Uterus (tissue), 4 donors: ENCODE measurements around the gene STX4. TPM values are rescaled to one million over a fixed set of nuclear protein-coding genes. Genes with fewer than 3 reads are reported as not detected.

Experiments used
- DNase-seq, 2 donors: peaks; one replicate each; pipeline ENCODE4 v3.0.0-alpha.2; 2019 to 2020
- H3K27ac ChIP-seq, 2 donors: fragments of 200-600 bp; sonication (generic); 1 replicate in 1 of 2; 2 replicates in 1 of 2; pipeline ENCODE4 v1.5.1; 2016 to 2018
- H3K27me3 ChIP-seq, 2 donors: fragments of 200-600 bp; sonication (generic); one replicate each; pipeline ENCODE4 v1.5.1; 2018 to 2019; ENCODE audit warnings: control low read depth in 1 of 2
- H3K36me3 ChIP-seq, 2 donors: fragments of 200-600 bp; sonication (generic); one replicate each; pipeline ENCODE4 v1.5.1; 2019; ENCODE audit warnings: control low read depth in 1 of 2
- H3K4me1 ChIP-seq, 2 donors: fragments of 200-600 bp; sonication (generic); one replicate each; pipeline ENCODE4 v1.5.1; 2018 to 2019; ENCODE audit warnings: control low read depth in 1 of 2
- H3K4me3 ChIP-seq, 2 donors: fragments of 200-600 bp; sonication (generic); 1 replicate in 1 of 2; 2 replicates in 1 of 2; pipeline ENCODE4 v1.5.1; 2018 to 2019; ENCODE audit warnings: mild to moderate bottlenecking in 1 of 2
- H3K9me3 ChIP-seq, 2 donors: fragments of 200-600 bp; sonication (generic); one replicate each; pipeline ENCODE4 v1.5.1; 2019; ENCODE audit warnings: control low read depth in 1 of 2
- CTCF ChIP-seq, 4 experiments: fragments of 200-600 bp in 2 of 4; fragments of 450-650 bp in 2 of 4; sonication (generic) in 2 of 4; IDR thresholded peaks; one replicate each; pipeline ENCODE4 v1.5.1; 2016 to 2019; ENCODE audit warnings: antibody characterized with exemption in 4 of 4, mild to moderate bottlenecking in 2 of 4, moderate library complexity in 1 of 4
- POLR2A ChIP-seq, 2 donors: fragments of 450-650 bp; IDR thresholded peaks; one replicate each; pipeline ENCODE4 v1.6.1; 2016; ENCODE audit warnings: antibody characterized with exemption in 2 of 2, mild to moderate bottlenecking in 1 of 2, moderate library complexity in 1 of 2
- intact Hi-C: fragments of 100-400 bp; cut with DNase I; formaldehyde crosslinking; loops from one replicate; pipeline ENCODE4 v1.15.1; 2023; ENCODE audit warnings: low total_unique reads
- total RNA-seq, 4 donors: library from RNA; depleted of rRNA in 3 of 4; stranded (reverse); fragments of >200 nt in 3 of 4; gene quantifications; one replicate each; pipeline versions ENCODE4 v1.1.0 to v1.2.4, GENCODE V29; 2014 to 2023
- donor health status: DM: yes; HTN: yes; CAD: no.

Gene STX4
- total RNA-seq, 4 donors from 2014 or later, result 26.2 to 114 (median 85.1) TPM

GRCh38 chr16:31001507-31002249, 31.7 kb upstream of the STX4 start:
- Histone ChIP-seq H3K4me3 (no peak overlapping the region), H3K36me3 (no peaks in the 10 kb centered on the region), H3K27me3 (no peaks in the 10 kb centered on the region), H3K9me3 (no peaks in the 10 kb centered on the region), H3K27ac (no peak overlapping the region), H3K4me1 (no peaks in the 10 kb centered on the region)
- DNase-seq, result no peak
- intact Hi-C loops, result no loop called here
- no peak for TF ChIP-seq CTCF (IDR thresholded peaks at IDR 0.05)
- TF ChIP-seq POLR2A (IDR thresholded peaks at IDR 0.05), result no peak

- DNase-seq, result no peak
- Histone ChIP-seq H3K27me3 (no peaks in the 10 kb centered on the region), H3K4me1 (no peaks in the 10 kb centered on the region), H3K4me3 (no peak overlapping the region), H3K27ac (no peak overlapping the region), H3K36me3 (no peaks in the 10 kb centered on the region), H3K9me3 (no peaks in the 10 kb centered on the region)
- intact Hi-C loops, result no loop called here
- no peak for TF ChIP-seq CTCF (IDR thresholded peaks at IDR 0.05)
- TF ChIP-seq POLR2A (IDR thresholded peaks at IDR 0.05), result no peak
Observed at GRCh38 chr16:31002250-31002700, 31.1 kb upstream of the STX4 start.

GRCh38 chr16:31002862-31003341, 30.5 kb upstream of the STX4 start:
- DNase-seq, result no peak
- intact Hi-C loops, result no loop called here
- H3K4me1 ChIP-seq, result no peaks in the 10 kb centered on the region
- no peaks in the 10 kb centered on the region for H3K27me3 ChIP-seq
- H3K36me3 ChIP-seq, result no peaks in the 10 kb centered on the region
- H3K9me3 ChIP-seq, result no peaks in the 10 kb centered on the region
- no peak overlapping the region for H3K4me3 ChIP-seq
- TF ChIP-seq CTCF (IDR thresholded peaks at IDR 0.05) (no peak), POLR2A (IDR thresholded peaks at IDR 0.05) (no peak)
- no peak overlapping the region for H3K27ac ChIP-seq

- Histone ChIP-seq H3K36me3 (no peaks in the 10 kb centered on the region), H3K9me3 (no peaks in the 10 kb centered on the region), H3K27ac (no peak overlapping the region), H3K4me3 (no peak overlapping the region), H3K27me3 (no peaks in the 10 kb centered on the region), H3K4me1 (no peaks in the 10 kb centered on the region)
- no peak for DNase-seq
- intact Hi-C loops, result no loop called here
- TF ChIP-seq CTCF (IDR thresholded peaks at IDR 0.05), result no peak
- TF ChIP-seq POLR2A (IDR thresholded peaks at IDR 0.05), result no peak
Observed at GRCh38 chr16:31003744-31004143, 29.6 kb upstream of the STX4 start.

GRCh38 chr16:31004658-31005057, 28.7 kb upstream of the STX4 start:
- H3K36me3 ChIP-seq, result no peaks in the 10 kb centered on the region
- H3K27me3 ChIP-seq, result peaks cover 0 to under 1% of the 10 kb centered on the region in 2 donors
- no peak overlapping the region for H3K27ac ChIP-seq
- DNase-seq, result no peak
- intact Hi-C loops, result no loop called here
- TF ChIP-seq CTCF (IDR thresholded peaks at IDR 0.05), result no peak
- no peak for TF ChIP-seq POLR2A (IDR thresholded peaks at IDR 0.05)
- H3K9me3 ChIP-seq, result no peaks in the 10 kb centered on the region
- H3K4me3 ChIP-seq, result no peak overlapping the region
- H3K4me1 ChIP-seq, result no peaks in the 10 kb centered on the region
